GM12891 (cell line): ENCODE data around the gene PROM2.

Experiments
- POLR2AphosphoS5 ChIP-seq: IDR thresholded peaks from 2 replicates; pipeline ENCODE4 v1.6.1; 2011; ENCODE audit warnings: low read depth, low read length, control low read depth
- TAF1 ChIP-seq: IDR thresholded peaks from 2 replicates; pipeline ENCODE4 v1.6.1; 2011; ENCODE audit warnings: low read depth, low read length, control low read depth

DNA sequence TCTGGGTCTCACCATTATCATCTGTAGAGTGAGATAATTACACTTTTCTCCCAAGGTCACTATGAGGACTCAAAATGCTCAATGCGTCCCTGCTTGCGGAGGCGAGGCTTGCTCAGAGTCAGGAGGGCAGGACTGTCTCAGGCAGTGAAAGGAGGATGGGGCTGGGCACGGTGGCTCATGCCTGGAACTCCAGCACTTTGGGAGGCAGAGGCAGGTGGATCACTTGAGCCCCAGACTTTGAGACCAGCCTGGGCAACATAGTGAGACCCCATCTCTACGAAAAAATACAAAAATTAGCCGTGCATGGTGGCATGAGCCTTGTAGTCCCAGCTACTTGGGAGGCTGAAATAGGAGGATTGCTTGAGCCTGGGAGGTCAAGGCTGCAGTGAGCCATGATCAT is 21.1 kb downstream of the PROM2 start:
- TF ChIP-seq POLR2AphosphoS5 = no peak
- TF ChIP-seq TAF1 = no peak
